H1 (cell line): Measurements from ENCODE around the gene PELO. TPM values are rescaled to one million over a fixed set of nuclear protein-coding genes. Genes with fewer than 3 reads are reported as not detected.

Experiments used
- ASH2L ChIP-seq: fragments of 200-600, 300-600 bp; sonication (generic); IDR thresholded peaks from one replicate; pipeline ENCODE4 v1.7.1; 2017; ENCODE audit warnings: low read length
- CEBPB ChIP-seq: IDR thresholded peaks from 2 replicates; pipeline ENCODE4 v1.6.1; 2012; ENCODE audit warnings: low read depth, low read length
- CHD1 ChIP-seq: IDR thresholded peaks from 2 replicates; pipeline ENCODE4 v1.6.1; 2012; ENCODE audit warnings: low read depth, low read length, improper control_type of control experiment
- CREB1 ChIP-seq: IDR thresholded peaks from 2 replicates; pipeline ENCODE4 v1.6.1; 2012; ENCODE audit warnings: inconsistent platforms
- EGR1 ChIP-seq: IDR thresholded peaks from 2 replicates; pipeline ENCODE4 v1.6.1; 2011; ENCODE audit warnings: low read depth, low read length, borderline replicate concordance
- EP300 ChIP-seq, 2 experiments: IDR thresholded peaks; 1 replicate in 1 of 2; 2 replicates in 1 of 2; pipeline ENCODE4 v1.6.1; 2011 to 2012; ENCODE audit warnings: low read depth in 2 of 2, low read length in 2 of 2, mild to moderate bottlenecking in 2 of 2, borderline replicate concordance in 1 of 2, inconsistent platforms in 1 of 2, moderate library complexity in 1 of 2
- EZH2 ChIP-seq: fragments of 200-600 bp; sonication (generic); IDR thresholded peaks from 2 replicates; pipeline ENCODE4 v1.7.1; 2012; ENCODE audit warnings: low read depth, mild to moderate bottlenecking, moderate library complexity, low read length, inconsistent platforms; ENCODE audit not compliant: severe bottlenecking
- FOSL1 ChIP-seq: IDR thresholded peaks from 2 replicates; pipeline ENCODE4 v1.6.1; 2011; ENCODE audit warnings: mild to moderate bottlenecking, low read depth, low read length, moderate library complexity; ENCODE audit not compliant: insufficient read depth
- GABPA ChIP-seq: IDR thresholded peaks from 2 replicates; pipeline ENCODE4 v1.6.1; 2011; ENCODE audit warnings: mild to moderate bottlenecking, low read length, moderate library complexity, borderline replicate concordance; ENCODE audit not compliant: insufficient read depth
- HDAC6 ChIP-seq: IDR thresholded peaks from one replicate; pipeline ENCODE4 v1.7.1; 2012; ENCODE audit warnings: low read depth, mild to moderate bottlenecking, inconsistent platforms, low read length, moderate library complexity
- JUN ChIP-seq: IDR thresholded peaks from 2 replicates; pipeline ENCODE4 v1.6.1; 2011; ENCODE audit warnings: low read depth, mild to moderate bottlenecking, improper control_type of control experiment, low read length
- MAFK ChIP-seq: IDR thresholded peaks from 2 replicates; pipeline ENCODE4 v1.6.1; 2012; ENCODE audit warnings: low read depth, mild to moderate bottlenecking, improper control_type of control experiment, low read length
- RXRA ChIP-seq: IDR thresholded peaks from 2 replicates; pipeline ENCODE4 v1.6.1; 2011; ENCODE audit warnings: low read depth, mild to moderate bottlenecking, low read length, moderate library complexity; ENCODE audit not compliant: insufficient read depth
- SIRT6 ChIP-seq: IDR thresholded peaks from one replicate; pipeline ENCODE4 v1.7.1; 2012; ENCODE audit warnings: low read length, inconsistent platforms
- SP1 ChIP-seq: IDR thresholded peaks from 2 replicates; pipeline ENCODE4 v1.6.1; 2011; ENCODE audit warnings: low read depth, low read length
- SP2 ChIP-seq: IDR thresholded peaks from 2 replicates; pipeline ENCODE4 v1.6.1; 2012; ENCODE audit warnings: mild to moderate bottlenecking, low read length, inconsistent platforms
- SRF ChIP-seq: IDR thresholded peaks from 2 replicates; pipeline ENCODE4 v1.6.1; 2011; ENCODE audit warnings: mild to moderate bottlenecking, low read depth, low read length, moderate library complexity
- TAF7 ChIP-seq: optimal IDR thresholded peaks from 2 replicates; pipeline ENCODE3; 2011; ENCODE audit warnings: low read depth, mild to moderate bottlenecking, inconsistent platforms, low read length, moderate library complexity, borderline replicate concordance
- TBP ChIP-seq: IDR thresholded peaks from 2 replicates; pipeline ENCODE4 v1.6.1; 2011; ENCODE audit warnings: low read depth, low read length, improper control_type of control experiment
- ZNF274 ChIP-seq: IDR thresholded peaks from 2 replicates; pipeline ENCODE4 v1.7.0; 2012; ENCODE audit warnings: low read length, borderline replicate concordance; ENCODE audit errors: extremely low read depth
- polyA plus RNA-seq, 7 experiments: library from polyadenylated mRNA; depleted of rRNA in 3 of 7; stranded (reverse) in 5 of 7; unstranded in 2 of 7; fragments of >200 nt in 5 of 7; fragments of 200-250 nt in 2 of 7; gene quantifications; 1 replicate in 5 of 7; 2 replicates in 1 of 7; 4 replicates in 1 of 7; pipeline versions ENCODE4 v1.2.1 to v1.2.3, GENCODE V29; 2011 to 2013; ENCODE audit warnings: missing spikeins in 2 of 7, mixed read lengths in 2 of 7
- total RNA-seq: library from RNA; stranded (reverse); fragmentation: NEBNext Ultra II Directional; extraction: Animal tissue kit (Norgen Biotek cat#: 25700); gene quantifications from 2 replicates; pipeline ENCODE4 v1.2.1, GENCODE V29; 2021
- TF ChIP-seq, protein P1 (sequence below): IDR thresholded peaks from 2 replicates; pipeline ENCODE4 v1.6.1; 2011; ENCODE audit warnings: low read length, improper control_type of control experiment
- TF ChIP-seq, protein P2 (sequence below): IDR thresholded peaks from 2 replicates; pipeline ENCODE4 v1.6.1; 2012; ENCODE audit warnings: low read length, inconsistent platforms

PELO gene
- total and polyA plus RNA-seq, 2 of the 8 experiments (the other 6 are each of a cell fraction or from before 2014, with no cell fraction given): 10.8 to 18.5 TPM

DNA sequence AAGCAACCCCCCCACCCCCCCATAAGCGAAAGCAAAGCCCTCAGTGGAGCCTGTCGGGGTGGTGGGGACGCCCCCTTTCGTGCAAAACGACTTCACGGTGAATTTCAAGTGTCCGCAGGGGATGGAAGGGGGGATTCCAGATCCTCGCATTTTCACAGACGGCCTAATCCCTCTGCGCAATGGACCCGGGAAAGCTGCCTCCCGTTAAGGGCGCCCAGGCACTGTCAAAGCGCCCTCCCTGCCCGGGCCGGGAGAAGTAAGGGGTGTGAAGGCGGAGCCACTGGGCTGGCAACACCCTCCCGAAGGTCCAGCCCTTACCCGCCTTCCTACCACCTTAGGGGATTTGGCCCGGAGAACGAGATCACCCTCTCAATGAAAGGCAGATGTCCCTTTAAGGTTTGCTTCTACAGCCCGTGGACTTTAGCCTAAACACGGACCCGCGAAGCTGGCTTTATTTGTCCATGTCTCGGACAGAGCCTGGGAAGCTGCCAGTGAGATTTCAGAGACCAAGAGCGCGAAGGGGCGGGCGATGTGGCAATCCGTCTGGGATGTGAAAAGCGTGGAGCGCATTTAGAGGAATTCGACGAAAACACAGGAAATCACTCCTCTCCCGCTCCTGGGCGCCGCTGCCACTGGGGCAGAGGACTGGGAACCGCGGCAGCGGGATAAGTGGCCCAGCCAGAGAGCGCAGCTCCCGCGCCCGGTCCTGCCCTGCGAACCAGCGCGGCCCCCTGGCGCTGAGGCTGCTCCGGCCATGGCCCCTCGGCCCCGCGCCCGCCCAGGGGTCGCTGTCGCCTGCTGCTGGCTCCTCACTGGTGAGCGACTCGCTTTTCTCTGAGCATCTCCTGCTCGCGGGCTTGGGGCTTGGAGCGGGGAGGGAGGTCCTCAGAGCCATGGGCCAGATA lies at the start of gene PELO, which contains the start of gene ITGA1 (continued):
- TF ChIP-seq SP2 (no peak), TBP (peak; percentile 18; the same call in 1 of the 2 replicates), CHD1 (no peak), SRF (no peak), SIRT6 (no peak), EP300 (IDR thresholded peaks at IDR 0.05; ENCODE audit: borderline replicate concordance in 1 of 2, low read depth in 2 of 2, low read length in 2 of 2) (no peak), TAF7 (peak; percentile 26), RXRA (no peak), CEBPB (peak; percentile 84), GABPA (0 out of 2 replicates have a peak, but pooled peaks have one; percentile 17), ZNF274 (no peak), SP1 (0 out of 2 replicates have a peak, but pooled peaks have one; percentile 14), EZH2 (peak; percentile 23), HDAC6 (no peak), ASH2L (peak; percentile 91), FOSL1 (no peak), MAFK (no peak), CREB1 (no peak; the same call in 1 of the 2 replicates), EGR1 (no peak), JUN (no peak)
- TF ChIP-seq, protein P1, sequence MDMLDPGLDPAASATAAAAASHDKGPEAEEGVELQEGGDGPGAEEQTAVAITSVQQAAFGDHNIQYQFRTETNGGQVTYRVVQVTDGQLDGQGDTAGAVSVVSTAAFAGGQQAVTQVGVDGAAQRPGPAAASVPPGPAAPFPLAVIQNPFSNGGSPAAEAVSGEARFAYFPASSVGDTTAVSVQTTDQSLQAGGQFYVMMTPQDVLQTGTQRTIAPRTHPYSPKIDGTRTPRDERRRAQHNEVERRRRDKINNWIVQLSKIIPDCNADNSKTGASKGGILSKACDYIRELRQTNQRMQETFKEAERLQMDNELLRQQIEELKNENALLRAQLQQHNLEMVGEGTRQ: no peak
- TF ChIP-seq, protein P2, sequence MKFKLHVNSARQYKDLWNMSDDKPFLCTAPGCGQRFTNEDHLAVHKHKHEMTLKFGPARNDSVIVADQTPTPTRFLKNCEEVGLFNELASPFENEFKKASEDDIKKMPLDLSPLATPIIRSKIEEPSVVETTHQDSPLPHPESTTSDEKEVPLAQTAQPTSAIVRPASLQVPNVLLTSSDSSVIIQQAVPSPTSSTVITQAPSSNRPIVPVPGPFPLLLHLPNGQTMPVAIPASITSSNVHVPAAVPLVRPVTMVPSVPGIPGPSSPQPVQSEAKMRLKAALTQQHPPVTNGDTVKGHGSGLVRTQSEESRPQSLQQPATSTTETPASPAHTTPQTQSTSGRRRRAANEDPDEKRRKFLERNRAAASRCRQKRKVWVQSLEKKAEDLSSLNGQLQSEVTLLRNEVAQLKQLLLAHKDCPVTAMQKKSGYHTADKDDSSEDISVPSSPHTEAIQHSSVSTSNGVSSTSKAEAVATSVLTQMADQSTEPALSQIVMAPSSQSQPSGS: no peak
